Kidney epithelial cell (primary cell): ENCODE results near the gene ALPP. TPM values are rescaled to one million over a fixed set of nuclear protein-coding genes. Genes with fewer than 3 reads are reported as not detected.

Experiments used
- DNase-seq: peaks from one replicate; pipeline ENCODE4 v3.0.0-alpha.2; 2010; ENCODE audit warnings: low read depth
- H3K27me3 ChIP-seq: 2 replicates; pipeline ENCODE4 v1.6.0; 2011; ENCODE audit warnings: low read length; ENCODE audit not compliant: control insufficient read depth, insufficient read depth
- H3K36me3 ChIP-seq: 2 replicates; pipeline ENCODE4 v1.5.1; 2011; ENCODE audit warnings: low read length; ENCODE audit not compliant: control insufficient read depth, insufficient read depth
- H3K4me3 ChIP-seq: 2 replicates; pipeline ENCODE4 v1.5.1; 2011; ENCODE audit warnings: low read depth, mild to moderate bottlenecking, control low read depth, low read length
- CTCF ChIP-seq: IDR thresholded peaks from 2 replicates; pipeline ENCODE4 v1.5.1; 2011; ENCODE audit warnings: mild to moderate bottlenecking, moderate library complexity, low read length, control low read depth, inconsistent platforms; ENCODE audit not compliant: insufficient read depth, poor library complexity, severe bottlenecking
- total RNA-seq: library from RNA; depleted of rRNA; stranded (reverse); fragments of >200 nt; gene quantifications from 2 replicates; pipeline ENCODE4 v1.2.3, GENCODE V29; 2015

Gene ALPP
- total RNA-seq, 1 donor from 2014 or later = not detected

GRCh38 chr2:232385660-232386489, 7.3 kb downstream of the ALPP start:
- DNase-seq = no peak
- Histone ChIP-seq H3K4me3 (no peak overlapping the region), H3K36me3 (no peaks in the 10 kb centered on the region), H3K27me3 (peaks cover 75% of the 10 kb centered on the region)
- no peak for TF ChIP-seq CTCF

- no peak overlapping the region for H3K4me3 ChIP-seq
- no peak for DNase-seq
- H3K36me3 ChIP-seq = no peaks in the 10 kb centered on the region
- TF ChIP-seq CTCF = no peak
- peaks cover 71% of the 10 kb centered on the region for H3K27me3 ChIP-seq
Measured at GRCh38 chr2:232386490-232386739, 7.9 kb downstream of the ALPP start.

- peaks cover 66% of the 10 kb centered on the region for H3K27me3 ChIP-seq
- TF ChIP-seq CTCF = no peak
Measured at GRCh38 chr2:232386740-232387450, 8.3 kb downstream of the ALPP start.

GRCh38 chr2:232387451-232388171, 9.1 kb downstream of the ALPP start:
- TF ChIP-seq CTCF = no peak
- Histone ChIP-seq H3K27me3 (peaks cover 59% of the 10 kb centered on the region), H3K4me3 (no peak overlapping the region), H3K36me3 (no peaks in the 10 kb centered on the region)
- no peak for DNase-seq

More at GRCh38 chr2:232386740-232387450, 8.3 kb downstream of the ALPP start:
- no peak overlapping the region for H3K4me3 ChIP-seq
- no peak for DNase-seq
- no peaks in the 10 kb centered on the region for H3K36me3 ChIP-seq

- DNase-seq = no peak
- Histone ChIP-seq H3K27me3 (peaks cover 52% of the 10 kb centered on the region), H3K36me3 (no peaks in the 10 kb centered on the region), H3K4me3 (no peak overlapping the region)
- TF ChIP-seq CTCF = no peak
Measured at GRCh38 chr2:232388324-232388891, 9.9 kb downstream of the ALPP start.
